Measurements from ENCODE around the gene EML4. TPM values are rescaled to one million over a fixed set of nuclear protein-coding genes. Genes with fewer than 3 reads are reported as not detected.

The EML4 gene
- polyA plus RNA-seq, 1 experiment, result 19.1 TPM

DNA sequence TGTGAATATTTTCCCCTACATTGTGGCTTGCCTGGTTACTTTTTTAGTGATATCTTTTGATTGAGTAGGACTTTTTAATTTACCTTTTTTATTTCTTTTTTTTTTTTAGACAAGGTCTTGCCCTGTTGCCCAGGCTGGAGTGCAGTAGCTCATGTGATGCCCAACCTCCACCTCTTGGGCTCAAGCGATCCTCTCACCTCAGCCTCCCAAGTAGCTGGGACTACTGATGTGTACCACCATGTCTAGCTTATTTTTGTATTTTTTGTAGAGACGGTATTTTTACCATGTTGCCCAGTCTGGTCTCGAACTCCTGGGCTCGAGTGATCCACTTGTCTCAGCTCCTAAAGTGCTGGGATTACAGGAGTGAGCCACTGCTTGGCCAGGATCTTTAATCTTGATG is 25.3 kb downstream of the EML4 start:
- ChIA-PET POLR2A (no interaction called here), CTCF (no interaction called here)

DNA sequence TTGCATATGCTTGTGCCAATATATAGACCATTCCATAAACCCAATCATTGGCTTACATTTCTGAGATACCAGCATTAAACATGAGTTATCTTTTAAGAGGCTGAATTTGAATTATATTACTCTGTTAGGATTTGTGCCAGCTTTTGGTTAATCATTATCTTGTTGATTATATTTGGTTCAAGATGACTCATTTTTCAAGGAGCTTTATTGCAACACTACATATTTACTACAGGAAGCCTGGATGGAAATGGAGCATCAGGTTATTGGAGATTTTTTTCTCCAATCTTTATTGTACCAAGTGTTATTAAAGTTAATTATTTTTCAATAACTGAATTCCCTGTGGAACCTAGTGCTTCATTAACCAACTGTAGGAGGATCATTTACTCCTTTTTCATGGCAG is 26.4 kb downstream of the EML4 start:
- H3K27me3 ChIP-seq (ENCODE audit: control insufficient read depth, insufficient read depth, low read length), result no peaks in the 10 kb centered on the region
- CTCF ChIA-PET, result interaction anchor here (0.6 to 2.0 kb wide), 5 partner anchors 17 to 103 kb away, joined by 3 to 9 read pairs (median 3); no protein-coding TSS in a partner anchor
- no peak overlapping the region for H3K4me3 ChIP-seq (ENCODE audit: low read depth, low read length)
- TF ChIP-seq CTCF (IDR thresholded peaks at IDR 0.05; ENCODE audit: insufficient read depth, low read depth, low read length), result no peak
- no peaks in the 10 kb centered on the region for H3K36me3 ChIP-seq (ENCODE audit: control insufficient read depth, insufficient read depth, low read length)
- POLR2A ChIA-PET, result no interaction called here
- DNase-seq (ENCODE audit: low read depth), result peak; percentile 20

More for the DNA sequence above, 25.3 kb downstream of the EML4 start:
- no peak overlapping the region for H3K4me3 ChIP-seq (ENCODE audit: low read depth, low read length)
- no peaks in the 10 kb centered on the region for H3K36me3 ChIP-seq (ENCODE audit: control insufficient read depth, insufficient read depth, low read length)
- no peak for TF ChIP-seq CTCF (IDR thresholded peaks at IDR 0.05; ENCODE audit: insufficient read depth, low read depth, low read length)
- DNase-seq (ENCODE audit: low read depth), result no peak
- no peaks in the 10 kb centered on the region for H3K27me3 ChIP-seq (ENCODE audit: control insufficient read depth, insufficient read depth, low read length)

- no peaks in the 10 kb centered on the region for H3K36me3 ChIP-seq (ENCODE audit: control insufficient read depth, insufficient read depth, low read length)
- no peaks in the 10 kb centered on the region for H3K27me3 ChIP-seq (ENCODE audit: control insufficient read depth, insufficient read depth, low read length)
- POLR2A ChIA-PET, result no interaction called here
- CTCF ChIA-PET, result interaction anchor here (0.6 to 2.0 kb wide), 6 partner anchors 13 to 104 kb away, joined by 3 to 9 read pairs (median 4); no protein-coding TSS in a partner anchor
- no peak for TF ChIP-seq CTCF (IDR thresholded peaks at IDR 0.05; ENCODE audit: insufficient read depth, low read depth, low read length)
- H3K4me3 ChIP-seq (ENCODE audit: low read depth, low read length), result no peak overlapping the region
- no peak for DNase-seq (ENCODE audit: low read depth)
Measured at GRCh38 chr2:42196070-42196402, 26.9 kb downstream of the EML4 start.

- H3K4me3 ChIP-seq (ENCODE audit: low read depth, low read length), result no peak overlapping the region
- CTCF ChIA-PET, result interaction anchor here (1.0 to 2.0 kb wide), 5 partner anchors 12 to 104 kb away, joined by 3 to 9 read pairs (median 4); no protein-coding TSS in a partner anchor
- DNase-seq (ENCODE audit: low read depth), result no peak
- TF ChIP-seq CTCF (IDR thresholded peaks at IDR 0.05; ENCODE audit: insufficient read depth, low read depth, low read length), result peak; percentile 50; the same call in 1 of the 2 replicates
- POLR2A ChIA-PET, result no interaction called here
- H3K27me3 ChIP-seq (ENCODE audit: control insufficient read depth, insufficient read depth, low read length), result no peaks in the 10 kb centered on the region
- no peaks in the 10 kb centered on the region for H3K36me3 ChIP-seq (ENCODE audit: control insufficient read depth, insufficient read depth, low read length)
Measured at GRCh38 chr2:42196403-42197267, 27.5 kb downstream of the EML4 start.

DNA sequence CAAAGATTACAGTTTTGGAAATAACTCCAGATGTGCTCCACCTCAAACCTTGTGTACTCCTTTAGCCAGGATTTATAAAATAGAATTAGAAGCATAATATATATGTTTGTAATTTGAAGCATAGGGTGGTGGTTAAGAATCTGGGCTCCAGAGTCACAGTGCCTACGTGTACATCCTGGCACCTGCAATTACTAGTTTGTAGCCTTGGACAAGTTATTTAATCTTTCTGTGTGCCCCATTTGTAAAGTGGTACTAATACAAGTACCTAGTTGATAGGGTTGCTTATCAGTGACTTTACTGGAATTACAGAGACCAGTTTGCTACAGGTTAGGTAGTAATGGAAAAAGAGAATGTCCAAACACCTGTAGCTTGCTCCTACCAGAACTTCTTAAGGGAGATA is 28.6 kb downstream of the EML4 start:
- CTCF ChIA-PET, result interaction anchor here (0.7 to 1.5 kb wide), 2 partner anchors 101 to 339 kb away, joined by 3 read pairs; no protein-coding TSS in a partner anchor
- Histone ChIP-seq H3K27me3 (ENCODE audit: control insufficient read depth, insufficient read depth, low read length) (no peaks in the 10 kb centered on the region), H3K36me3 (ENCODE audit: control insufficient read depth, insufficient read depth, low read length) (no peaks in the 10 kb centered on the region), H3K4me3 (ENCODE audit: low read depth, low read length) (no peak overlapping the region)
- POLR2A ChIA-PET, result no interaction called here
- DNase-seq (ENCODE audit: low read depth), result no peak
- no peak for TF ChIP-seq CTCF (IDR thresholded peaks at IDR 0.05; ENCODE audit: insufficient read depth, low read depth, low read length)

All from BJ (cell line).